Thyroid gland (tissue), 4 donors: ENCODE data around the gene ANKMY1. TPM values are rescaled to one million over a fixed set of nuclear protein-coding genes. Genes with fewer than 3 reads are reported as not detected.

Source experiments
- DNase-seq, 2 donors: peaks; one replicate each; pipeline ENCODE4 v3.0.0-alpha.2; 2019
- H3K27ac ChIP-seq, 3 donors: fragments of 200-600 bp; sonication (generic); 1 replicate in 2 of 3; 2 replicates in 1 of 3; pipeline ENCODE4 v1.5.1; 2016 to 2019; ENCODE audit warnings: mild to moderate bottlenecking in 1 of 3, moderate library complexity in 1 of 3
- H3K27me3 ChIP-seq: fragments of 200-600 bp; sonication (generic); one replicate; pipeline ENCODE4 v1.5.1; 2019
- H3K36me3 ChIP-seq, 2 donors: fragments of 200-600 bp; sonication (generic); one replicate each; pipeline ENCODE4 v1.5.1; 2016 to 2019
- H3K4me1 ChIP-seq, 2 donors: fragments of 200-600 bp; sonication (generic); one replicate each; pipeline ENCODE4 v1.5.1; 2017 to 2019
- H3K4me3 ChIP-seq, 3 donors: fragments of 200-600 bp; sonication (generic); replicated peaks in 1 of 3; 1 replicate in 2 of 3; 2 replicates in 1 of 3; pipeline ENCODE4 v1.5.1; 2016; ENCODE audit warnings: mild to moderate bottlenecking in 1 of 3
- H3K9me3 ChIP-seq: fragments of 200-600 bp; sonication (generic); one replicate; pipeline ENCODE4 v1.5.1; 2017
- CTCF ChIP-seq, 6 experiments: fragments of 200-600 bp in 3 of 6; fragments of 450-650 bp in 3 of 6; sonication (generic) in 3 of 6; IDR thresholded peaks; one replicate each; pipeline ENCODE4 v1.5.1; 2016 to 2019; ENCODE audit warnings: antibody characterized with exemption in 6 of 6, mild to moderate bottlenecking in 2 of 6, inconsistent platforms in 1 of 6, moderate library complexity in 1 of 6
- POLR2A ChIP-seq, 2 donors: fragments of 450-650 bp; IDR thresholded peaks; one replicate each; pipeline ENCODE4 v1.6.1; 2017; ENCODE audit warnings: antibody characterized with exemption in 2 of 2, mild to moderate bottlenecking in 2 of 2, moderate library complexity in 1 of 2
- WGBS, 2 donors: methylation state at CpG; one replicate each; pipeline ENCODE4 v1.1.5; 2017; 5-methylcytosine and 5-hydroxymethylcytosine counted together
- intact Hi-C: fragments of 100-400 bp; cut with DNase I; formaldehyde crosslinking; loops from one replicate; pipeline ENCODE4 v1.15.1; 2023
- total RNA-seq, 4 donors: library from RNA; depleted of rRNA; stranded (reverse); fragments of >200 nt; gene quantifications; one replicate each; pipeline ENCODE4 v1.2.3, GENCODE V29; 2016

ANKMY1 gene
- total RNA-seq, 4 donors from 2014 or later, result 17.4 to 24.7 (median 21.0) TPM

- H3K36me3 ChIP-seq, result peaks cover 24 to 40% of the 10 kb centered on the region in 2 donors
- intact Hi-C loops, result no loop called here
- 91 to 92% methylated on average over 14 to 20 of the region's 21 CpGs for WGBS, 2 donors
- TF ChIP-seq CTCF (IDR thresholded peaks at IDR 0.05), result no peak
- no peak for TF ChIP-seq POLR2A (IDR thresholded peaks at IDR 0.05)
- no peak overlapping the region for H3K4me3 ChIP-seq
- no peaks in the 10 kb centered on the region for H3K9me3 ChIP-seq
- DNase-seq, result no peak
- no peak overlapping the region for H3K27ac ChIP-seq
- H3K27me3 ChIP-seq, result no peaks in the 10 kb centered on the region
- H3K4me1 ChIP-seq, result peaks cover 6 to 22% of the 10 kb centered on the region in 2 donors
Observed at GRCh38 chr2:240574386-240575100, 16.8 kb upstream of the ANKMY1 start.

DNA sequence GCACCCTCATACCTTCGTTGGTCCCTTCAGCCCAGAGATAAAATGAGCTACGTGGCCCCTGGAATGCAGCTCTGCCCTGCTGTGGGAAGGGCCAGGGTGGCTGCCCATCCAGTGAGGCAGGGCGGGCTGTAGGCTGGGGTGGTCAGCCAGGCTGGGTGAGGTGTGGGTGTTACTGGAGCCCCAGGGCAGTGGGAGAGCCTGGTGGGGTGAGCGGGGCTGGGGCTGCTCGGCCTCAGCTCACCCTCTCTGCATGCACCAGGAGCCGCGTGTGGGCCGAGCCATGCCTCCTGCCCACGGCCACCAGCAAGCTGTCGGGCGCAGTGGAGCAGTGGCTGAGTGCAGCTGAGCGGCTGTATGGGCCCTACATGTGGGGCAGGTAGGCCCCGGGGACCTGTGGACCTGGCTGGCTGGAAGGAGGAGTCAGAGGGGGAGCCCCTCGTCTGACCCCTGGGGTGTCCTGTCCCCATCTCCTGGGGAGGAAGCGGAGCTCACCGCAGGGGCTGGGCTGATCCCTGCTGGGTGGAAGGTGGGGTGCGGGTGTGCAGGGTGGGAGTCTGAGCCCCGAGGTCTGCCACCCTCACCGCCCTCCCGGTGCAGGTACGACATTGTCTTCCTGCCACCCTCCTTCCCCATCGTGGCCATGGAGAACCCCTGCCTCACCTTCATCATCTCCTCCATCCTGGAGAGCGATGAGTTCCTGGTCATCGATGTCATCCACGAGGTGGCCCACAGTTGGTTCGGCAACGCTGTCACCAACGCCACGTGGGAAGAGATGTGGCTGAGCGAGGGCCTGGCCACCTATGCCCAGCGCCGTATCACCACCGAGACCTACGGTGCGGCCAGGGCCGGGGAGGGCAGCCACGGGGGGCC lies 16.0 kb upstream of the ANKMY1 start:
- 91 to 93% methylated on average over 20 to 26 of the region's 37 CpGs for WGBS, 2 donors
- DNase-seq, result no peak
- Histone ChIP-seq H3K27ac (no peak overlapping the region), H3K4me1 (peaks cover 9 to 21% of the 10 kb centered on the region in 2 donors), H3K27me3 (no peaks in the 10 kb centered on the region), H3K4me3 (no peak overlapping the region), H3K36me3 (peaks cover 24 to 40% of the 10 kb centered on the region in 2 donors), H3K9me3 (no peaks in the 10 kb centered on the region)
- intact Hi-C loops, result no loop called here
- TF ChIP-seq CTCF (IDR thresholded peaks at IDR 0.05), result no peak
- no peak for TF ChIP-seq POLR2A (IDR thresholded peaks at IDR 0.05)

DNA sequence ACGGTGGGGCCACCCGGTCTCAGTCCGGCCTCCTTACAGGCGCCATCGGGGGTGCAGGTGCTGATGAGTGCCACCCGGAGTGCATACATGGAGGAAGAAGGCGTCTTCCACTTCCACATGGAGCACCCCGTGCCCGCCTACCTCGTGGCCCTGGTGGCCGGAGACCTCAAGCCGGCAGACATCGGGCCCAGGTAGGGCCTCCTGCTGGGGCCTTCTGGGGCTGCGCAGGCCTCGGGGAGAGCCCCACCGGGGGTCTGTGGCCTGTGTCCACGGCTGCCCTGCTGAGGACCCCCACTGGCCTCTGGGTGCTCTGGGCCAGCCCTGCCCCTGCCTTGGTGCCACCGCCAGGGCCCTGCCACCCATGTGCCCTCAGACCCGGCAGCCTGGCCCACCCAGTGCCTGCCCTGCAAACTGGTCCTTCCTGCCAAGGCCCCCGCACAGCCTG lies 15.3 kb upstream of the ANKMY1 start:
- 82 to 92% methylated on average over 7 to 10 of the region's 20 CpGs for WGBS, 2 donors
- Histone ChIP-seq H3K9me3 (no peaks in the 10 kb centered on the region), H3K27ac (no peak overlapping the region), H3K4me1 (peaks cover 9 to 21% of the 10 kb centered on the region in 2 donors), H3K4me3 (no peak overlapping the region), H3K36me3 (peaks cover 23 to 38% of the 10 kb centered on the region in 2 donors), H3K27me3 (no peaks in the 10 kb centered on the region)
- intact Hi-C loops, result no loop called here
- TF ChIP-seq CTCF (IDR thresholded peaks at IDR 0.05), result no peak
- TF ChIP-seq POLR2A (IDR thresholded peaks at IDR 0.05), result no peak
- DNase-seq, result no peak

DNA sequence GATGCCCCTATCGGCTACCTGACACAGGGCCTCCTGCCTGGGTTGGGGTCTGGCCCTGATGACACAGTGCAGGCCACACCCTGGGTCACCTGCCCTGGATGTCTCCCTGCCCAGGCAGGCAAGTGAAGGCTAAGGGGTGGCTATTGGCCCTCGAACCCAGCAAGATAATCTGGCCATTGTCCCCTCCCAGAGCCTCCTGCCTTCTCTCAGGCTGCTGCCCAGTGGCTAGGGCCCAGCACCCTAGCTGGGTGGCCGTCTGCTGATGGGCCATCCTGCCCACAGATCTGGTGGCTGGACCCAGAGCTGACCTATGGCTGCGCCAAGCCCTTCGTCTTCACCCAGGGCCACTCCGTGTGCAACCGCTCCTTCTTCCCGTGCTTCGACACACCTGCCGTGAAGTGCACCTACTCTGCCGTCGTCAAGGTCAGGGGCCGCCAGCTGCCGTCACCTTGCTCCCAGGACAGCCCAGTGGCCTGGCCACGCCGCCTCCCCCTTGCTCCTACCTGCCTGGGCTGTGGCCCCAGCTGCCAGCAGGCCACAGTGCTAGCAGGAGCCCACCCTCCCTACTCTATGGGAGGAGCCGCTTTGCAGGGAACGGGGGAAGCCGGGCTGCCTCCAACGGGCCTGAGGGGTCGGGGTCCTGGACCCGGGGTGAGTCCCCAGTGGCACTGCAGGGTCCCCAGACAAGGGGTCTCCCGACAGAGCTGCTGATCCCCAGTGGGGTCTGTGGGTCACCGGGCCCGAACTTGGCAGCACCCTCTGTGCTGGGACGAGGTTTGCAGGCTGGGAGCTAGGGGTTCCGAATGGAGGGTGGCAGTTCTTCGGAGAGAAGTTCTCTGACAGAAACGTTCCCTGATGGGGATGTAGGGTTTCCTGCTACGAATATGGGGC lies 14.6 kb upstream of the ANKMY1 start:
- Histone ChIP-seq H3K36me3 (peaks cover 18 to 31% of the 10 kb centered on the region in 2 donors), H3K4me3 (no peak overlapping the region), H3K9me3 (no peaks in the 10 kb centered on the region), H3K4me1 (peaks cover 15 to 24% of the 10 kb centered on the region in 2 donors), H3K27me3 (no peaks in the 10 kb centered on the region), H3K27ac (no peak overlapping the region)
- DNase-seq, result no peak
- intact Hi-C loops, result no loop called here
- TF ChIP-seq CTCF (IDR thresholded peaks at IDR 0.05), result no peak
- TF ChIP-seq POLR2A (IDR thresholded peaks at IDR 0.05), result no peak
- whole genome bisulfite sequencing, 2 donors, result 88 to 95% methylated on average over 9 to 15 of the region's 30 CpGs
